ENCODE measurements around the gene RSRP1.

RSRP1 gene

DNA sequence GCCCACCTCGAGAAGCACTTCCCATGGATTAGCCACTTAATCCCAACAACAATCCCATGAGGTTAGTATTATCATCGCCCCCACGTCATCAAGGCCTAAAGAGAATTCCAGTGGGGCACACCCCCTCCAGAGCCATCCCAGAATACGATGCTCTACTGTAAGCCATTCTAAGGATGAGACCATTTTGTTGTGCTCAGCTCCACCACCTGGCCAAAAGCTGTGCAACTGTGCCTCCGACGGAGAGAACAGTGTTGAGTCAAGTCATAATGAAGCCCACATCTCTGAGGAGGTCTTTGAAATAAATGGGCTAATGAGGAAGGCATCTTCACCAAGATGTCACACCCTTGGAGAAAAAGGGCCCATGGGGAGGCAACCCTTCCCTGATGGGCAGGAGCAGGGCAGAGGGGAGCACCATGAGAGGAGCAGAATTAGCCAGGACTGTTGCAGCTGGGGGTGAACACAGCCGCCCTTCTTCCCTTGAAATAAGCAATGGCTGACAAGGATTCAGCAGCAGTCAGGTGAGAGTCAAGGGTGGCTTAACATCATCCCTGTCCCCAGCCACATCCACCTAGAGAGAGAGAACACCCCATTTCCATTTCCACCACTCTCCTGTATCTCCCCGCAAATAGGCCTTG lies 29.5 kb downstream of the RSRP1 start:
- H3K4me3 Mint-ChIP-seq: no peak overlapping the region
- H3K36me3 Mint-ChIP-seq (ENCODE audit: low read depth): peaks cover 37% of the 10 kb centered on the region
- H3K27ac Mint-ChIP-seq: no peak overlapping the region
- H3K27me3 Mint-ChIP-seq: no peaks in the 10 kb centered on the region
- intact Hi-C loops (cut with micrococcal nuclease): no loop called here
- peaks cover 14% of the 10 kb centered on the region for H3K4me1 Mint-ChIP-seq (ENCODE audit: low read depth)
- H3K9me3 Mint-ChIP-seq: no peaks in the 10 kb centered on the region

DNA sequence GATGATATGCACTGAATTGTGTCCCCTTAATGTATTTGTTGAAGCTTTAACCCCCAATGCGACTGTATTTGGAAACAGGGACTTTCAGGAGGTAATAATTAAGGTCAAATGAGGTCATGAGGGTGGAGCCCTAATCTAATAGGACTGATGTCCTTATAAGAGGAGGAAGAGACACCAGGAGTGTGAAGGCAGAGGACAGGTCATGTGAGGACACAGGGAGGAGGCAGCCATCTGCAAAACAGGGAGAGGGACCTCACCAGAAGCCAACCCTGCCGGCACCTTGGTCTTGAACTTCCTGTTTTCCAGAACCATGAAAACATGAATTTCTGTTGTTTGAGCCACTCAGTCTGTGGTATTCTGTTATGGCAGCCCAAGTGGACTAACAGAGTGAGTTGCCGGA lies 30.2 kb downstream of the RSRP1 start:
- H3K4me3 Mint-ChIP-seq: no peak overlapping the region
- intact Hi-C loops (cut with micrococcal nuclease): no loop called here
- peaks cover 2% of the 10 kb centered on the region for H3K27me3 Mint-ChIP-seq
- H3K9me3 Mint-ChIP-seq: no peaks in the 10 kb centered on the region
- H3K27ac Mint-ChIP-seq: no peak overlapping the region
- H3K36me3 Mint-ChIP-seq (ENCODE audit: low read depth): peaks cover 30% of the 10 kb centered on the region
- peaks cover 14% of the 10 kb centered on the region for H3K4me1 Mint-ChIP-seq (ENCODE audit: low read depth)

DNA sequence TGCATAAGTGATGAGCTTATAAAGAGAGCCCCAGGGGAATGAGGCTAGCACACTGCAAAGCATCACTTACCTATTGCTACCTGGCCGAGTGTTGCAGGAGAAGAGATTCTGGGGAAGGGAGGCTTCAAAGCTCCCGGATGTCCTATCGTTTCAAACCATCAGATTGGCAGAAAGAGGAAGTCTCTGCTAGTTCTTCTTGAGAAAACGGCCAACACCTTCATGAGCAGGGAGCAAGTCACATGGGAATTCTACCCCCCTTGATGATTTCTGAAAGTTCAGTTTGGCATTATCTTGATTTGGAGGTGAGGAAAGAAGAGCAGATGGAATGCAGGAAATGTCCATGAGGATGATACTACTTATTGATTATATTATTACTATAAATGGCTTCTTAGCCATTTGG lies 31.1 kb downstream of the RSRP1 start:
- Mint-ChIP-seq H3K36me3 (ENCODE audit: low read depth) (peaks cover 21% of the 10 kb centered on the region), H3K4me1 (ENCODE audit: low read depth) (peaks cover 14% of the 10 kb centered on the region), H3K9me3 (no peaks in the 10 kb centered on the region), H3K27ac (no peak overlapping the region), H3K4me3 (no peak overlapping the region), H3K27me3 (peaks cover 3% of the 10 kb centered on the region)
- intact Hi-C loops (cut with micrococcal nuclease): no loop called here

DNA sequence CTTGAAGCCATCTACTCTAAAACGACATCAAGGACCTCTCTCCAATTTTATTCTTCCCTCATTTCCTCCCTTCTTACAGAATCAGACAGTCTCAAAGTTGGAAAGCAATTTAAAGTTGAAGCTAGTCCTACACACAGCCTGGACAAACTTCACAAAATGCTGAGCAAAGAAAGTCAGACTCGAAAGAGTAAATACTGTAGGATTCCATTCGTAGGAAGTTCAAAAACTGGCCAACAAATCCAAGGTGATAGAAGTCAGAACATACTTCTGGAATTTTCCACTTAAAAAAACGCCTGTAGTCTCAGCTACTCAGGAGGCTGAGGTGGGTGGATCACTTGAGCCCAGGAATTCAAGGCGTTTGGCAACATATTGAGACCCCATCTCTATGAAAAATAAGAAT lies 34.5 kb downstream of the RSRP1 start:
- intact Hi-C loops (cut with micrococcal nuclease): no loop called here
- Mint-ChIP-seq H3K36me3 (ENCODE audit: low read depth) (no peaks in the 10 kb centered on the region), H3K4me1 (ENCODE audit: low read depth) (peaks cover 20% of the 10 kb centered on the region), H3K4me3 (no peak overlapping the region), H3K9me3 (no peaks in the 10 kb centered on the region), H3K27ac (no peak overlapping the region), H3K27me3 (peaks cover 10% of the 10 kb centered on the region)

DNA sequence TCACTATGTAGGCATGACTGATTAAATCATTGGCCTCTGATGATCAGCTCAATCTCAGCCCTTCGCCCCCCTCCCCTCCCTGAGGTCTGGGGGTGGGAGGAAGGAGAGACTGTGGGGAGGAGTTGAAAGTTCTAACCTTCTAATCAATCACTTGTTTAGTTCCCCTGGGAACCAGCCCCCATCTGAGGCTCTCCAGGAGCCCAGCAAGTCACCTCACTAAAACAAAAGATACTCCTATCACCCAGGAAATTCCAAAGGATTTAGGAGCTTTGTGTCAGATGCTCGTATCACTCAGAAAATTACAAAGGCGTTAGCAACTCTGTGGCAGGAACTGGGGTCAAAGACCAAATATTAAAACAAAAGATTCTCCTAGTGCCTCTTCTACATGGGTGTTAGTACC lies 36.5 kb downstream of the RSRP1 start:
- intact Hi-C loops (cut with micrococcal nuclease): no loop called here
- Mint-ChIP-seq H3K27ac (no peak overlapping the region), H3K36me3 (ENCODE audit: low read depth) (no peaks in the 10 kb centered on the region), H3K9me3 (no peaks in the 10 kb centered on the region), H3K4me1 (ENCODE audit: low read depth) (peaks cover 6% of the 10 kb centered on the region), H3K4me3 (no peak overlapping the region), H3K27me3 (peaks cover 10% of the 10 kb centered on the region)

DNA sequence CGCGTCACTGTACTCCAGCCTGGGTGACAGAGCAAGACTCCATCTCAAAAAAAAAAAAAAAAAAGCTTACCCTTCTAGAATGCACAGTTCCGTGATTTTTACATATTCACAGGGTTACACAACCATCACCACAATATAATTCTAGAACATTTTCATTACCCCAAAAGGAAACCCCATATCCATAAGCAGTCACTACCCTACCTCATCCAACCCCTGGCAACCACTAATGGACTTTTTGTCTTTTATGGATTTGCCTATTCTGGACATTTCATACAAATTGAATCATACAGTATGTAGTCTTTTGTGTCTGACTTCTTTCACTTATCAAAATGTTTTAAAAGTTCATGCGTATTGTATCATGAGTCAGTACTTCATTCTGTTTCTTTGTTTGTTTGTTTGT lies 37.7 kb downstream of the RSRP1 start:
- intact Hi-C loops (cut with micrococcal nuclease): no loop called here
- H3K4me3 Mint-ChIP-seq: no peak overlapping the region
- no peaks in the 10 kb centered on the region for H3K9me3 Mint-ChIP-seq
- H3K36me3 Mint-ChIP-seq (ENCODE audit: low read depth): no peaks in the 10 kb centered on the region
- no peak overlapping the region for H3K27ac Mint-ChIP-seq
- H3K27me3 Mint-ChIP-seq: peaks cover 10% of the 10 kb centered on the region
- H3K4me1 Mint-ChIP-seq (ENCODE audit: low read depth): peaks cover 6% of the 10 kb centered on the region

DNA sequence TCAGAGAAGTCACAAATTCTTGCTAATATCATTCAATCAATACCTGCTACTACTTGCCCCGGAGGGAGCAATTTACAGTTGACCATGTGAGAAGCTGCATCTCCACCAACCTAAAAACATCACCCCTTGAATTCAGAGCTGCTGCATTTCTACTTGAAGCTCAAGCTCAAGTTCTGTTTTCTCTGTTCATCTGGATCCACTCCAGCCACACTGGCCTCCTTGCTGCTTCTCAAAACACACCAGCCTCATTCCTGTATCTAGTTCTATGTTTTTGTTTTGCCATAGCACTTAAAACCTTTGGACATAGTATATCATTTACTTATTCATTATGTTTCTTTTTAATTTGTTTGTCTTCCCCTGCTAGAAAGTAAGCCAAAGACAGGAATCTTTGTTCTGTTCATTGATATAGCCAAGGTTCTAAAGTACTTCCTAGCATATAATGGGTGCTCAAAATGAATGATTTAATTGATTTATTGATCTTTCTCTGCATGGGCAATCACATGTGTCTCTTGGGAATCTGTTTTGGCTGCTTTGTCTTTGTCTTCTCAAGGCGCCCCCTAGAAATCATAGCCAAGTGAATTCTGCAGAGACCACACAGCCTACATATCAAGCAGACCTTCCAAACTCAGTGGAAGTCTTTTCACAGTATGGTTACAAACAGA lies 38.6 kb downstream of the RSRP1 start:
- intact Hi-C loops (cut with micrococcal nuclease): no loop called here
- H3K4me3 Mint-ChIP-seq: no peak overlapping the region
- H3K4me1 Mint-ChIP-seq (ENCODE audit: low read depth): peaks cover 6% of the 10 kb centered on the region
- H3K27ac Mint-ChIP-seq: no peak overlapping the region
- no peaks in the 10 kb centered on the region for H3K9me3 Mint-ChIP-seq
- no peaks in the 10 kb centered on the region for H3K36me3 Mint-ChIP-seq (ENCODE audit: low read depth)
- H3K27me3 Mint-ChIP-seq: peaks cover 10% of the 10 kb centered on the region

DNA sequence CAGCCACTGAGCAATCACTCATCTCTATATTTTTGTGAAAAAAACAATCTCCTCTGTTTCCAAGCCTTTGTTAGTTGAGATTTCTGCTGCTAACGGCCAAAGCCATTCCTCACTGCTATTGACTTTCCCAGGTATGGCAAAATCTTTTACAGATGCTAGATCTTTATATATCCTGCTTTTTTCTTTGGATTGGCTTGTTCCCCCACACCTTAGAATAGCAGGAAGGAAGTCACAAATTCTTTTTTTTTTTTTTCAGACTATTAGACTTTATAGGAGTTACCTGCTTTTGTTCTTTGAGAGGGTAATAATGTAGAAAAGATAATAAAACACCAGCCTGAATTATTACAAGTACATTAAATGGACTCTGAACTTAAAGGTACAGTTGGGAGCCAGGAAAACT lies 39.2 kb downstream of the RSRP1 start:
- Mint-ChIP-seq H3K27me3 (peaks cover 10% of the 10 kb centered on the region), H3K36me3 (ENCODE audit: low read depth) (no peaks in the 10 kb centered on the region), H3K27ac (no peak overlapping the region), H3K4me3 (no peak overlapping the region), H3K4me1 (ENCODE audit: low read depth) (peaks cover 6% of the 10 kb centered on the region), H3K9me3 (no peaks in the 10 kb centered on the region)
- intact Hi-C loops (cut with micrococcal nuclease): no loop called here

DNA sequence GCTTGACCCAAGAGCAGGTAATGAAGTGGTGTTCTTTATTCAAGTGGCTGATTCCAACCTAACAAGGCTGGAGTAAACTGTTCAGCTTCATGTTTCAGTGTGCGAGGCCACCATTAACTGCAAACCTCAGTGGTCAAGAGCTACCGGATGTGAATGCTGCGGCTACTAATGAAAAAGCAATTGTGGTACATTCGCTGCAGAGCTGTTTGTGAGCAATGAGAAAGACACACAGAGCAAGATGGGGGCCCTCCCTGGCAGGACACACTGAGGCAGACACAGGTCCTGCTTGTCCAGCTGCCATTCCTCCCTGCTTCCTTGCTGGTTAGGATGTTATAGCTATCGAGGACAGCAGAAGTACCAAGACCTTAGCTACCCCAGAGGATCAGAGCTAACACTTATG lies 41.1 kb downstream of the RSRP1 start:
- peaks cover 7% of the 10 kb centered on the region for H3K27me3 Mint-ChIP-seq
- H3K9me3 Mint-ChIP-seq: no peaks in the 10 kb centered on the region
- no peaks in the 10 kb centered on the region for H3K36me3 Mint-ChIP-seq (ENCODE audit: low read depth)
- intact Hi-C loops (cut with micrococcal nuclease): no loop called here
- peaks cover 6% of the 10 kb centered on the region for H3K4me1 Mint-ChIP-seq (ENCODE audit: low read depth)
- H3K27ac Mint-ChIP-seq: no peak overlapping the region
- no peak overlapping the region for H3K4me3 Mint-ChIP-seq

DNA sequence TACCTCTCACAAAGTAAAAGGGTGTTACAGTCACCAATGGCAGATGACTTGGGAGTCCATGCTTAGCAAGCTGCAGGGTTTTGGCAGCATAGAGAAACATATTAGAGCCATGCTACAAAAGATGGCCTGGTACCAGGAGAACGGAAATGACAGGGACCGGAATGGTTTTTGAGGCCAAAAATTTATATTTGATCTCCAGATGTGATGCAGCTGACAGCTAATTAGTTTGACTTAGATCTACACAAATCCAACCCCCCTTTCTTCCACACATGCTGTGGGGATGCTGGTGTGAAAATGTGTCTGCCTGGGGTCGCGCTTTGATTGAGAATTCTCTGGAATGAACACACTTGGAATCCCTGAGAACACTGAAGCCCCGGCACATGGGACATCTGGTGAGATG lies 41.5 kb downstream of the RSRP1 start:
- Mint-ChIP-seq H3K9me3 (no peaks in the 10 kb centered on the region), H3K27me3 (peaks cover 7% of the 10 kb centered on the region), H3K4me1 (ENCODE audit: low read depth) (peaks cover 6% of the 10 kb centered on the region), H3K36me3 (ENCODE audit: low read depth) (no peaks in the 10 kb centered on the region), H3K27ac (no peak overlapping the region), H3K4me3 (no peak overlapping the region)
- intact Hi-C loops (cut with micrococcal nuclease): no loop called here

DNA sequence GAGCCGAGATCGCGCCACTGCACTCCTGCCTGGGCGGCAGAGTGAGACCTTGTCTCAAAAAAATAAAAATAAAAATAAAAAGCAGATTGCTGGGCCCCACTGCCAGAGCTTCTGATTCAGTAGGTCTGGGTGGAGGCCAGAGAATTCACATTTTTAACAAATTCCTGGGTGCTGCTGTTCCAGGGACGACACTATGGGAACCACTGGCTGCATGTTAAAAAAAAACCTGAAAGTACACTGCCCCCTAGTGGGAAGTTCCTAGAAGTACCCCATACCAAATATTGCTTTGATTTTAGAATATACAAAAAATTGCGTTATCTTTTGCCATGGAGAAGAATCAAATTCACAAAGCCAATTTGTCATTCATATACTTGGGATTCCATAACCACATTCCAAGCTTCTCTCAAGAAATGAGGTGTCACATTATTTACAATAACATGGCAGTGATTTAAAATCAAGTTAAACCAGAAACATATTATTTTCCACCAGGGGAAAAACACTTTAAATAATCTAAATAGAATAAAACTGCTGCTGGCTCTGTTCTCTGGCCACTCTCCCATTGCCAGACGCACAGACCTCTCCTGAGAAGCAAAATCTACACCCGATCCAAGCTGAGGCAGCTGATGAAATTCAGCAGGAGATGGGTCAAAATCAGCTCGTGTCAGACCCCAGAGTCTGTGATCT lies 42.3 kb downstream of the RSRP1 start:
- H3K27ac Mint-ChIP-seq: no peak overlapping the region
- no peaks in the 10 kb centered on the region for H3K9me3 Mint-ChIP-seq
- no peak overlapping the region for H3K4me3 Mint-ChIP-seq

DNA sequence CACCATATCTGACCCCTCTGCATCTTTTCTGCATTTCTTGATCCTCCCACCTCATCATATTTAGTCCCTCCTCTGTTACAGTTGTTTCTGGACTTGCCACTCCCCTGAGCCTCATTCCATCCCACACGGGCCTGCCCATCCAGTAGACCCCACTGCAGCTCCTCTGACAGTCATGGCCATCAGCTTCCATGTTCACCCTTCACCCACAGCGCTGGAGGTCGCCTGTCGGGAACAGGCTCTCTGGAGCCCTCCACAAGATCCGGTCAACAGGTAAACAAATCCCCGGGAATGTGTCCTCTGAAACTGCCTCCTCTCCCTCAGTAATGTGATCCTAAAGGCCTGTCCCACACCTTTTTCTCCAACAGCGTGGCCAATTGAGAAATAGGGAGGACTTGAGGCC lies 46.2 kb downstream of the RSRP1 start:
- Mint-ChIP-seq H3K9me3 (no peaks in the 10 kb centered on the region), H3K4me1 (ENCODE audit: low read depth) (peaks cover 11% of the 10 kb centered on the region), H3K27me3 (peaks cover 17% of the 10 kb centered on the region), H3K27ac (no peak overlapping the region), H3K4me3 (no peak overlapping the region), H3K36me3 (ENCODE audit: low read depth) (no peaks in the 10 kb centered on the region)
- intact Hi-C loops (cut with micrococcal nuclease): loop anchor here (5.0 kb wide), 1 partner anchor 354 kb away; no protein-coding TSS in a partner anchor

More for the DNA sequence above, 42.3 kb downstream of the RSRP1 start:
- intact Hi-C loops (cut with micrococcal nuclease): loop anchor here (5.0 kb wide), 1 partner anchor 358 kb away; no protein-coding TSS in a partner anchor
- Mint-ChIP-seq H3K4me1 (ENCODE audit: low read depth) (peaks cover 6% of the 10 kb centered on the region), H3K36me3 (ENCODE audit: low read depth) (no peaks in the 10 kb centered on the region), H3K27me3 (peaks cover 2% of the 10 kb centered on the region)

DNA sequence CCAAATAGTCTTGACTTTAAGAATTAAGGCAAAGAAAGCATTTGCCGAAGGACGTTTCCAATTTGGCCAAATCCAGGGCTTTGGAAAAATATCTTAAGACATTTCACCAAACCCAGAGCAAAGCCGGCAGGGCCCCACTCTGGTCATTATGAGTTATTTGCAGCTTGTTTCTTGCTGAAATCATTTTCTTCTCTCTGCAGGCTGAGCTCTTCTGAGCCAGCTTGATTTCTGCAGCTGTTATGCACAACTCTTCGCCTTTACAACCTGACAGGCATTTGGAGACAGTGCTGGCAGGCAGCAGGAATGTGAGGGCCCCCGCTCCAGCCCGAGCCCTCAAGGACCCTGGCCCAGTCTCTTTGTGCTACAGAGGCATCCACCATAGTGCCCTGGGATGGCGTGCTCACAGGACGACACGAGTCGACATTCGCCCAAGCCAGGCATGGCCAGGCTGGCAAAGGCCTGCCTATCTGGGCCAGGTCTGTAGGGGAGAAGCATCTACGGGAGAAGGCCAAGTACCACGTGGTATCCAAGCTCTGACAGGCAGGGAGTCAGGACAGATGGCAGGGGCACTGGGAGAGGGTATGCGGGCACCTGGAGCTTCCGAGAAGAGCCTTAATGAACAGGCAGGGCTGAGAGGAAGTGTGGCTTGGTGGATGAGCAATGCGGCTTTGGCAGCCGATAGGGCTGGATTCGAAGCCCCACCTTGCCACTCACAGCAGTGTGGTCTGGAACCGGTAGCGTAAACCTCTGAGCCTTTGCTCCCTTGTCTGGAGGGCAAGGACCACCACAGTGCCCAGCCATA lies 47.2 kb downstream of the RSRP1 start:
- H3K4me1 Mint-ChIP-seq (ENCODE audit: low read depth): peaks cover 11% of the 10 kb centered on the region
- H3K4me3 Mint-ChIP-seq: no peak overlapping the region
- H3K27me3 Mint-ChIP-seq: peaks cover 17% of the 10 kb centered on the region
- H3K9me3 Mint-ChIP-seq: no peaks in the 10 kb centered on the region
- no peak overlapping the region for H3K27ac Mint-ChIP-seq
- intact Hi-C loops (cut with micrococcal nuclease): loop anchor here (5.0 kb wide), 1 partner anchor 353 kb away; no protein-coding TSS in a partner anchor
- H3K36me3 Mint-ChIP-seq (ENCODE audit: low read depth): no peaks in the 10 kb centered on the region

Data from dendritic cell treated with granulocyte-macrophage colony-stimulating factor and Interleukin-4, amounts not matched to agents 40 ng/mL and 50 ng/mL, for 4 days (primary cell).